Heart left ventricle (tissue), 16 donors: Measurements from ENCODE around the gene ACOX1. TPM values are rescaled to one million over a fixed set of nuclear protein-coding genes. Genes with fewer than 3 reads are reported as not detected.

ENCODE experiments used
- ATAC-seq, 4 donors: fragments of 200-7000 bp; cut with Tn5 transposase; one replicate each; pipeline ENCODE4 v1.9.1; 2020 to 2022; ENCODE audit warnings: moderate library complexity in 4 of 4, mild to moderate bottlenecking in 3 of 4, moderate number of reproducible peaks in 1 of 4
- DNase-seq, 5 donors: peaks; one replicate each; pipeline ENCODE4 v3.0.0-alpha.2; 2020
- H3K27ac ChIP-seq, 12 donors: fragments of 200-600 bp; sonication (generic) in 4 of 12; one replicate each; pipeline versions ENCODE4 v1.5.0 to v1.8.0; 2016 to 2022; ENCODE audit warnings: mild to moderate bottlenecking in 2 of 12
- H3K27me3 ChIP-seq, 9 donors: fragments of 200-600 bp; sonication (generic) in 2 of 9; one replicate each; pipeline versions ENCODE4 v1.5.1 to v1.8.0; 2016 to 2022; ENCODE audit warnings: mild to moderate bottlenecking in 3 of 9
- H3K36me3 ChIP-seq, 9 donors: fragments of 200-600 bp; sonication (generic) in 2 of 9; one replicate each; pipeline versions ENCODE4 v1.5.0 to v1.8.0; 2018 to 2022; ENCODE audit warnings: mild to moderate bottlenecking in 2 of 9
- H3K4me1 ChIP-seq, 12 donors: fragments of 200-600 bp; sonication (generic) in 4 of 12; one replicate each; pipeline versions ENCODE4 v1.5.0 to v1.8.0; 2016 to 2022; ENCODE audit warnings: mild to moderate bottlenecking in 3 of 12
- H3K4me3 ChIP-seq, 12 donors: fragments of 200-600 bp; sonication (generic) in 4 of 12; one replicate each; pipeline versions ENCODE4 v1.5.0 to v1.8.0; 2017 to 2022; ENCODE audit warnings: mild to moderate bottlenecking in 9 of 12, moderate library complexity in 4 of 12
- H3K9me3 ChIP-seq, 12 donors: fragments of 200-600 bp; sonication (generic) in 4 of 12; one replicate each; pipeline versions ENCODE4 v1.5.0 to v1.8.0; 2016 to 2022; ENCODE audit warnings: mild to moderate bottlenecking in 1 of 12
- CTCF ChIP-seq, 12 donors: fragments of 200-600 bp; sonication (generic) in 4 of 12; IDR thresholded peaks; one replicate each; pipeline versions ENCODE4 v1.5.0 to v1.8.0; 2018 to 2022; ENCODE audit warnings: antibody characterized with exemption in 12 of 12, mild to moderate bottlenecking in 5 of 12
- POLR2A ChIP-seq, 2 donors: fragments of 450-650 bp; IDR thresholded peaks; one replicate each; pipeline ENCODE4 v1.6.1; 2017; ENCODE audit warnings: antibody characterized with exemption in 2 of 2, mild to moderate bottlenecking in 2 of 2, moderate library complexity in 2 of 2
- WGBS, 4 donors: extraction: QIAGEN DNeasy Blood & Tissue Kit in 2 of 4; methylation state at CpG; one replicate each; pipeline versions ENCODE4 v1.1.5 to v1.1.7; 2013 to 2018; 5-methylcytosine and 5-hydroxymethylcytosine counted together
- intact Hi-C, 10 donors: fragments of 100-400 bp; cut with DNase I; formaldehyde crosslinking; loops; one replicate each; pipeline versions ENCODE4 v1.11.1 to v1.14.2; 2022
- polyA plus RNA-seq, 2 donors: library from polyadenylated mRNA; stranded (reverse); fragments of 200-250 nt; gene quantifications; one replicate each; pipeline ENCODE4 v1.2.3, GENCODE V29; 2013
- total RNA-seq, 9 donors: library from RNA; depleted of rRNA in 2 of 9; stranded (reverse); fragments of >200 nt in 2 of 9; fragmentation: NEBNext Ultra II Directional in 3 of 9; extraction: Animal tissue kit (Norgen Biotek cat#: 25700) in 3 of 9; gene quantifications; one replicate each; pipeline versions ENCODE4 v1.1.0 to v1.2.4, GENCODE V29; 2016 to 2023
- donor health status: ischemic (EF 13 %, LVEDD 7.1; RV severe dilation, severe dysfunction).
- donor health status: healthy with polysubstance abuse.
- donor health status: DM: no; HTN: yes; CAD: no.
- donor health status: DM: no; HTN: no; CAD: no.
- donor health status: ischemic (EF 25% LVEDD 6.9; RV normal size, moderate dysfunction).
- donor health status: ischemic (EF 25% LVEDD 5.7; RV mildly dilated, moderate dysfunction).
- donor health status: healthy.
- donor health status: DM: yes; HTN: yes; CAD: no.
- donor health status: ischemic (EF 35%, LVEDD 5.7; RV mildly dilated, moderate dysfunction).
- donor health status: nonischemic (EF 11% LVEDD 7.7; RV severe dilation, severe dysfunction).
- donor health status: DM: yes; HTN: yes; CAD: no.
- donor health status: PGD.
- donor health status: ischemic (EF 29% LVEDD 5.4; RV normal size, mild dysfunction).
- donor health status: nonischemic (EF 23%, LVEDD 6.1; RV moderate dilation, normal function).

Gene ACOX1
- total and polyA plus RNA-seq, 11 donors = 19.5 to 117 (median 78.3) TPM

DNA sequence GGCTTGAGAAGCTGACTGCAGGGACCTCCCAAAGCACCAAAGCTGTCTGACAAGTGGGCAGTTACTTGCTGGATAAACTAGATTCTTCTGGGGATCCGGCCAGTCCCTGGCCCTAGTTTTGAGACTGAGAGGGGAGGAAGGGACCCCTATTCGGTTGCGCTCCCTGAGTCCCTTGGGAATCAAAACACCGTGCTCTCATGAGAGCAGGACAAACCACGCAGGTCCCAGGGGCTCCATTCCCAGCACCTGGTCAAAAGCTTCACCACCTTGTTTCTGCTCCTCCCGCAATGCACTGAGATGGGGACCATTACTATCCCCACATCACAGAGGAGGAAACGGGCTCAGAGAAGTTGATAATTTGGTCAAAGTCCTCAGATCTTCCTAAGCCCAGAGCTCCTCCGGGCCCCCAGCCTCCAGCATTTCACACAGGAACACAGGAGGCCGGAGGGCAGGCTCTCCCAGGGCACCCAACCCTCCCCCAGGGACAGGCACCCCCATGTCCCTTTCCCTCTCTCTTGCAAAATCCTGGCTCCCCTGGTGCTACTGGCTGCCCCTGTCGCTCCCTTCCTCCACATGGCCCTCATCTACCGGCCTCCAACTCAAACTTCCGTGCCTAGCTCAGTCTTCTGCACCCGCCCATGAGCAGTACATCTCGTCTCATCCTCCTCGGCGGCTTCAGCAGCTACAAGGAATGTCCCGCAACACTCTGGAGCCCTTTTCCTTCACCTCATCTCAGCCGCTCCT is 85.5 kb downstream of the ACOX1 start:
- TF ChIP-seq POLR2A (IDR thresholded peaks at IDR 0.05) = no peak
- TF ChIP-seq CTCF (IDR thresholded peaks at IDR 0.05) = no peak
- Histone ChIP-seq H3K4me3 (no peak overlapping the region), H3K36me3 (peaks cover 0 to 44% (median 33%) of the 10 kb centered on the region in 9 donors), H3K4me1 (peaks cover 0 to 32% (median 24%) of the 10 kb centered on the region in 12 donors), H3K27me3 (no peaks in the 10 kb centered on the region), H3K27ac (no peak overlapping the region), H3K9me3 (no peaks in the 10 kb centered on the region)
- intact Hi-C loops = loop anchor here in 6 of 10 donors (2.0 to 10.0 kb wide), 6 partner anchors 15 to 129 kb away; partner anchors contain the start of genes TRIM47 (in 2 of the 6), GALK1 (in 1 of the 6), UNC13D (in 1 of the 6) and UNK (in 1 of the 6)
- DNase-seq (no peak), ATAC-seq (no peak)
- WGBS, 4 donors = 92 to 94% (median 92%) methylated on average over 18 of the region's 18 CpGs

DNA sequence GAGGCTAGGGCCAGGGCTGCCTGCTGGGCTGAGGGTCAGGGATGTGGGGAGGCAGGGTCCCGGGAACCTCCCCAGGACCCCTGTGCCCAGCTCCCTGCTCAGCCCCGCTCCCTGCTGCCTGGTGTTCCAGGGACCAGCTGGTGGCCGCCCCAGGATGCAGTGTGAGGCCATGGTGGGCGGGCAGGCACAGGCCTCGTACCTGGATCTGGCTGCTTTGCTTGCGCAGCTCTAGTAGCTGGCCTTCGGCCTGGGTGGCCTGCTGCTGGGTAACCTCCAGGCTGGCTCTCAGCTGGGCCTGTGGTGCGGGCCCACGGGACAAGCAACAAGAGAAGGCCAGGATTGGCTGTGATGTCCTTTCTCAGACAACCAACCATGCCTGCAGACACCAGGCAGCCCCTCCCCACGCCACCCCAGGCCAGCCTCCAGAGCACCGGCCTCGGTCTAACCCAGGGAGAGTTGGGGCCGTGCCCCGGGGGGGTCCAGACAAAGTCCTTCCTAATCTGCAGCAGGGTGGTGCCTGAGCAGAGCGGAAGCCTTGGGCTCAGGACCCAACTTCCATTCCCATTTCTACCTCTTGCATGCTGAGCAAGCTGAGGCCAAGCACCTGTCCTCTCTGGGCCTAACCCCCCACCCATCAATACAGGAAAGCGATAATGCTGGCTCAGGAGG is 86.3 kb downstream of the ACOX1 start:
- Histone ChIP-seq H3K36me3 (peaks cover 0 to 39% (median 31%) of the 10 kb centered on the region in 9 donors), H3K27me3 (no peaks in the 10 kb centered on the region), H3K9me3 (no peaks in the 10 kb centered on the region), H3K27ac (no peak overlapping the region), H3K4me1 (peaks cover 0 to 32% (median 24%) of the 10 kb centered on the region in 12 donors), H3K4me3 (no peak overlapping the region)
- intact Hi-C loops = loop anchor here in 5 of 10 donors (5.0 to 10.0 kb wide), 5 partner anchors 35 to 128 kb away; partner anchors contain the start of genes GALK1 (in 1 of the 5), UNC13D (in 1 of the 5), UNK (in 1 of the 5) and WBP2 (in 1 of the 5)
- TF ChIP-seq POLR2A (IDR thresholded peaks at IDR 0.05) (no peak), CTCF (IDR thresholded peaks at IDR 0.05) (no peak)
- 87 to 90% (median 89%) methylated on average over 13 to 16 of the region's 16 CpGs for WGBS, 4 donors
- DNase-seq (no peak), ATAC-seq (no peak)

- no peak for TF ChIP-seq POLR2A (IDR thresholded peaks at IDR 0.05)
- 78 to 84% (median 80%) methylated on average over 20 to 32 of the region's 32 CpGs for WGBS, 4 donors
- Histone ChIP-seq H3K9me3 (no peaks in the 10 kb centered on the region), H3K4me3 (no peak overlapping the region), H3K27me3 (no peaks in the 10 kb centered on the region), H3K4me1 (peaks cover 0 to 24% (median 19%) of the 10 kb centered on the region in 12 donors), H3K27ac (peak overlapping the region in 1 of 12 donors; percentile 17), H3K36me3 (peaks cover 0 to 37% (median 33%) of the 10 kb centered on the region in 9 donors)
- intact Hi-C loops = loop anchor here in 5 of 10 donors (5.0 to 10.0 kb wide), 5 partner anchors 35 to 127 kb away; partner anchors contain the start of genes GALK1 (in 1 of the 5), UNC13D (in 1 of the 5), UNK (in 1 of the 5) and WBP2 (in 1 of the 5)
- DNase-seq = no peak
- no peak for ATAC-seq
Observed at GRCh38 chr17:75891605-75892555, 87.1 kb downstream of the ACOX1 start.

Other genes with a start within 250 kb of the ACOX1 start
- gene GALK1, start 214.0 kb downstream of the ACOX1 start, total RNA-seq = 10 to 100 TPM in 8 of 9 donors, 1 to 10 TPM in 1; 9.6 to 30.6 (median 16.5) TPM
- gene GALK1, start 214.0 kb downstream of the ACOX1 start, polyA plus RNA-seq = 10 to 100 TPM; 25.5 to 31.2 TPM
- 10 to 100 TPM; 11.3 to 27.5 (median 16.3) TPM for gene UNK, start 194.4 kb downstream of the ACOX1 start, total RNA-seq
- gene UNK, start 194.4 kb downstream of the ACOX1 start, polyA plus RNA-seq = 10 to 100 TPM; 14.6 to 18.5 TPM
- 10 to 100 TPM in 2 of 9 donors, 1 to 10 TPM in 7; 2.1 to 28.5 (median 6.0) TPM for gene UNC13D, start 134.8 kb downstream of the ACOX1 start, total RNA-seq
- 1 to 10 TPM; 4.5 to 5.8 TPM for gene UNC13D, start 134.8 kb downstream of the ACOX1 start, polyA plus RNA-seq
- gene WBP2, start 123.8 kb downstream of the ACOX1 start, total RNA-seq = 100 to 1,000 TPM; 134 to 311 (median 158) TPM
- gene WBP2, start 123.8 kb downstream of the ACOX1 start, polyA plus RNA-seq = 100 to 1,000 TPM; 128 to 217 TPM
- 10 to 100 TPM; 20.3 to 53.4 (median 31.8) TPM for gene TRIM47, start 100.6 kb downstream of the ACOX1 start, total RNA-seq
- 10 to 100 TPM; 20.1 to 23.3 TPM for gene TRIM47, start 100.6 kb downstream of the ACOX1 start, polyA plus RNA-seq
- gene TRIM65, start 82.2 kb downstream of the ACOX1 start, total RNA-seq = 10 to 100 TPM in 3 of 9 donors, 1 to 10 TPM in 6; 6.8 to 16.1 (median 9.5) TPM
- gene TRIM65, start 82.2 kb downstream of the ACOX1 start, polyA plus RNA-seq = 10 to 100 TPM in 1 of 2 donors, 1 to 10 TPM in 1; 7.5 to 10.5 TPM
- 100 to 1,000 TPM in 5 of 9 donors, 10 to 100 TPM in 4; 54.8 to 126 (median 106) TPM for gene MRPL38, start 74.3 kb downstream of the ACOX1 start, total RNA-seq
- gene MRPL38, start 74.3 kb downstream of the ACOX1 start, polyA plus RNA-seq = 100 to 1,000 TPM in 1 of 2 donors, 10 to 100 TPM in 1; 79.7 to 111 TPM
- 1 to 10 TPM; 1.5 to 5.4 (median 2.9) TPM for gene FBF1, start 38.1 kb downstream of the ACOX1 start, total RNA-seq
- 1 to 10 TPM; 2.0 to 3.9 TPM for gene FBF1, start 38.1 kb downstream of the ACOX1 start, polyA plus RNA-seq
- 10 to 100 TPM in 3 of 9 donors, 1 to 10 TPM in 6; 3.3 to 15.6 (median 8.6) TPM for gene TEN1, start 74 bp upstream of the ACOX1 start, total RNA-seq
- 10 to 100 TPM; 17.8 to 22.1 TPM for gene TEN1, start 74 bp upstream of the ACOX1 start, polyA plus RNA-seq
- gene CDK3, start 21.7 kb upstream of the ACOX1 start, total RNA-seq = 1 to 10 TPM in 6 of 9 donors, under 1 TPM in 1, not detected in 2; 0.46 to 3.1 (median 1.5) TPM
- gene CDK3, start 21.7 kb upstream of the ACOX1 start, polyA plus RNA-seq = 1 to 10 TPM; 1.6 to 3.6 TPM
- 1 to 10 TPM in 1 of 9 donors, under 1 TPM in 5, not detected in 3; 0.04 to 2.0 (median 0.09) TPM for gene EVPL, start 48.1 kb upstream of the ACOX1 start, total RNA-seq
- gene EVPL, start 48.1 kb upstream of the ACOX1 start, polyA plus RNA-seq = under 1 TPM; 0.03 to 0.04 TPM
- gene SRP68, start 93.4 kb upstream of the ACOX1 start, total RNA-seq = 10 to 100 TPM; 33.2 to 66.8 (median 59.4) TPM
- 10 to 100 TPM; 26.8 to 80.0 TPM for gene SRP68, start 93.4 kb upstream of the ACOX1 start, polyA plus RNA-seq
- not detected for gene GALR2, start 95.6 kb upstream of the ACOX1 start, total RNA-seq
- under 1 TPM in 1 of 2 donors, not detected in 1; 0.18 TPM for gene GALR2, start 95.6 kb upstream of the ACOX1 start, polyA plus RNA-seq
- under 1 TPM in 1 of 9 donors, not detected in 8; 0.13 TPM for gene ZACN, start 100.0 kb upstream of the ACOX1 start, total RNA-seq
- gene ZACN, start 100.0 kb upstream of the ACOX1 start, polyA plus RNA-seq = 1 to 10 TPM in 1 of 2 donors, under 1 TPM in 1; 0.51 to 1.5 TPM
- 100 to 1,000 TPM in 1 of 9 donors, 10 to 100 TPM in 8; 64.4 to 107 (median 80.5) TPM for gene EXOC7, start 124.6 kb upstream of the ACOX1 start, total RNA-seq
- gene EXOC7, start 124.6 kb upstream of the ACOX1 start, polyA plus RNA-seq = 10 to 100 TPM; 39.7 to 62.5 TPM
- not detected for gene FOXJ1, start 162.1 kb upstream of the ACOX1 start, total RNA-seq
- not detected for gene FOXJ1, start 162.1 kb upstream of the ACOX1 start, polyA plus RNA-seq